Measurements from ENCODE around the gene RNF144B. TPM values are rescaled to one million over a fixed set of nuclear protein-coding genes. Genes with fewer than 3 reads are reported as not detected.
A peak's percentile ranks its signal among the peaks of the same experiment; 100 is the strongest.

The RNF144B gene
- total RNA-seq, 1 experiment from 2014 or later, result 8.2 TPM

DNA sequence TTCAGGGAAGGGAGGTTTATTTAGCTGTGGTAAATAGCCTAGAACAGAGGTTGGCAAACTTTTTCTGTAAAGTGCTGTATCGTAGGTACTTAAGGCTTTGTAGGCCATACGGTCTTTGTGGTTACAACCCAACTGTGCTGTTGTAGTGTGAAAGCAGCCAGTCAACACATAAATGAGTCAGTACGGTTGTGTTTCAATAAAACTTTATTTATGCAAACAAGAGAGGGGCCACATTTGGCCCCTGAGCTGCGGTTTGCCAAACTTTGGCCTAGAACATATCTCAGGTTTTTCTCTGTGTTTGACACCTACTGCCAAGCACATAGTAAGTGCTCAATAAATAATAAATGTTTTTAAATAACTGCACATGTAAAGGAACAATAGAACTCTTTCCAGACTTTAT is 102.2 kb downstream of the RNF144B start (continued):
- TF ChIP-seq, protein P1, sequence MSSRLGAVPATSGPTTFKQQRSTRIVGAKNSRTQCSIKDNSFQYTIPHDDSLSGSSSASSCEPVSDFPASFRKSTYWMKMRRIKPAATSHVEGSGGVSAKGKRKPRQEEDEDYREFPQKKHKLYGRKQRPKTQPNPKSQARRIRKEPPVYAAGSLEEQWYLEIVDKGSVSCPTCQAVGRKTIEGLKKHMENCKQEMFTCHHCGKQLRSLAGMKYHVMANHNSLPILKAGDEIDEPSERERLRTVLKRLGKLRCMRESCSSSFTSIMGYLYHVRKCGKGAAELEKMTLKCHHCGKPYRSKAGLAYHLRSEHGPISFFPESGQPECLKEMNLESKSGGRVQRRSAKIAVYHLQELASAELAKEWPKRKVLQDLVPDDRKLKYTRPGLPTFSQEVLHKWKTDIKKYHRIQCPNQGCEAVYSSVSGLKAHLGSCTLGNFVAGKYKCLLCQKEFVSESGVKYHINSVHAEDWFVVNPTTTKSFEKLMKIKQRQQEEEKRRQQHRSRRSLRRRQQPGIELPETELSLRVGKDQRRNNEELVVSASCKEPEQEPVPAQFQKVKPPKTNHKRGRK (CRISPR knock-in tag; IDR thresholded peaks at IDR 0.05; ENCODE audit: borderline replicate concordance), result no peak
- TF ChIP-seq, protein P2, sequence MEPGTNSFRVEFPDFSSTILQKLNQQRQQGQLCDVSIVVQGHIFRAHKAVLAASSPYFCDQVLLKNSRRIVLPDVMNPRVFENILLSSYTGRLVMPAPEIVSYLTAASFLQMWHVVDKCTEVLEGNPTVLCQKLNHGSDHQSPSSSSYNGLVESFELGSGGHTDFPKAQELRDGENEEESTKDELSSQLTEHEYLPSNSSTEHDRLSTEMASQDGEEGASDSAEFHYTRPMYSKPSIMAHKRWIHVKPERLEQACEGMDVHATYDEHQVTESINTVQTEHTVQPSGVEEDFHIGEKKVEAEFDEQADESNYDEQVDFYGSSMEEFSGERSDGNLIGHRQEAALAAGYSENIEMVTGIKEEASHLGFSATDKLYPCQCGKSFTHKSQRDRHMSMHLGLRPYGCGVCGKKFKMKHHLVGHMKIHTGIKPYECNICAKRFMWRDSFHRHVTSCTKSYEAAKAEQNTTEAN (CRISPR knock-in tag; IDR thresholded peaks at IDR 0.05), result no peak
- TF ChIP-seq, protein P3, sequence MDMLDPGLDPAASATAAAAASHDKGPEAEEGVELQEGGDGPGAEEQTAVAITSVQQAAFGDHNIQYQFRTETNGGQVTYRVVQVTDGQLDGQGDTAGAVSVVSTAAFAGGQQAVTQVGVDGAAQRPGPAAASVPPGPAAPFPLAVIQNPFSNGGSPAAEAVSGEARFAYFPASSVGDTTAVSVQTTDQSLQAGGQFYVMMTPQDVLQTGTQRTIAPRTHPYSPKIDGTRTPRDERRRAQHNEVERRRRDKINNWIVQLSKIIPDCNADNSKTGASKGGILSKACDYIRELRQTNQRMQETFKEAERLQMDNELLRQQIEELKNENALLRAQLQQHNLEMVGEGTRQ (CRISPR knock-in tag; IDR thresholded peaks at IDR 0.05), result no peak
- TF ChIP-seq, protein P4, sequence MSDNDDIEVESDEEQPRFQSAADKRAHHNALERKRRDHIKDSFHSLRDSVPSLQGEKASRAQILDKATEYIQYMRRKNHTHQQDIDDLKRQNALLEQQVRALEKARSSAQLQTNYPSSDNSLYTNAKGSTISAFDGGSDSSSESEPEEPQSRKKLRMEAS (CRISPR knock-in tag; IDR thresholded peaks at IDR 0.05), result no peak
- TF ChIP-seq ATF1 (CRISPR knock-in tag; IDR thresholded peaks at IDR 0.05), result no peak

DNA sequence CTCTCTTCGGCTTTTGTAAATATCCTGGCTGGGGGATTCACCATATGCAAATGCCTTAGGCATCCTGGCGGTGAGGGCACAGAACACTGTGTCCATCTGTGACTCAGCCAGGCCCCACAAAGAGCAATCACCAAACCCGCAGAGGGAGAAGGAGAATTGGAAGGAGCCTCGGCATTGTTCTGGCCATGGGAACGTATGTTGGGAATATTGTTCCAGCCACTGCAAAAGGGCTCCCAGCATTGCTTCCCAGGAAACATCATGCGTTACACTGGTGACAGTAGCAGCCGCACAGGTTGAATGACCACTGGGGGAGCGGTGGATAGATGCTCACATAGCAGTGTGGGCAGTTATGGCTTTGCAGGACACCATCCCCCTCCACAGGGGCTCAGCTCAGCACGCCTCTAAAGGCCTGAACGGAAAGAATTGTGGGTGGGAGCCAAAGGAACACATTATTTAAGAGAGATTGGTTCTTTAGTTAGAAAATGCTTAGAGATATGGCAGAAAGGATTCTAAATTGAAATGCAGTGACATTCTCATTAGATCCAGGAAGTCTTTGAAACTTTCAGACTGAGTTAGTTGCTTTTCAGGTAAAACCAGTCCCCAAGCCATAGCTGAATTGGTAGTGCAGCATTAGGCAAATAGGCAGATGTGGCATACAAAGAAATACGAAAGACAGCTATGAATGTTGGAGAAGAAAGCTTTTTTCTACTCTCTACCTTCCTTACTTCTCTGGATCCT is 104.3 kb downstream of the RNF144B start:
- ChIA-PET POLR2A (no interaction called here), CTCF (no interaction called here)
- no peaks in the 10 kb centered on the region for H3K9me3 Mint-ChIP-seq
- ATAC-seq (peak; percentile 84), DNase-seq (ENCODE audit: low spot score) (no peak)
- peaks cover 30% of the 10 kb centered on the region for H3K4me1 Mint-ChIP-seq
- no peak overlapping the region for H3K4me3 Mint-ChIP-seq
- no peak for TF ChIP-seq ZNF317 (CRISPR knock-in tag; IDR thresholded peaks at IDR 0.05; ENCODE audit: borderline replicate concordance, low read depth)
- H3K27me3 Mint-ChIP-seq (ENCODE audit: low read depth), result no peaks in the 10 kb centered on the region; the same call in 1 of the 2 replicates
- no peaks in the 10 kb centered on the region for H3K36me3 Mint-ChIP-seq
- H3K27ac Mint-ChIP-seq, result no peak overlapping the region

DNA sequence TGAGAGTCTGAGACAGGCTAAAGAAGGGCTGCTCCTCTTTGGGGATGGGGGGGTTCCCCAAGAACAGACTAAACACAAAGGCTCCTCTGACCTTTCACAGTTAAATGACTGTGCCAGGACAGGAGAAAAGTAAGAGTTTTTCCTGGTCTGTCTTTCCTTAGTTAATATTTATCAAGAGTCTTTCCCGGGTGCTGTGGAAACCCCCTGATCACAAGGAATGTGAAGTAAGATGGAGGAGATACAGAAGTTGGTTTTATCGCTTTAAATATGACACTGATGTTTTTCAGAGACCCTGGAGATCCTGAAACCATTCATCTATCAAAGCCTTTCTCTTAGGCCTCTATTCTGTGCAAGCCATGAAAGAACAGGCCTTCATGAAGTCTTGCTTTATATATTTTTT is 105.8 kb downstream of the RNF144B start:
- ChIA-PET POLR2A (no interaction called here), CTCF (no interaction called here)
- ATAC-seq, result no peak
- no peaks in the 10 kb centered on the region; the same call in 1 of the 2 replicates for H3K27me3 Mint-ChIP-seq (ENCODE audit: low read depth)
- no peak overlapping the region for H3K27ac Mint-ChIP-seq
- DNase-seq (ENCODE audit: low spot score), result no peak
- no peaks in the 10 kb centered on the region for H3K36me3 Mint-ChIP-seq
- no peak overlapping the region for H3K4me3 Mint-ChIP-seq
- H3K4me1 Mint-ChIP-seq, result peaks cover 29% of the 10 kb centered on the region
- H3K9me3 Mint-ChIP-seq, result no peaks in the 10 kb centered on the region
- TF ChIP-seq ZNF423 (CRISPR knock-in tag; IDR thresholded peaks at IDR 0.05), result no peak
- TF ChIP-seq, protein P5, sequence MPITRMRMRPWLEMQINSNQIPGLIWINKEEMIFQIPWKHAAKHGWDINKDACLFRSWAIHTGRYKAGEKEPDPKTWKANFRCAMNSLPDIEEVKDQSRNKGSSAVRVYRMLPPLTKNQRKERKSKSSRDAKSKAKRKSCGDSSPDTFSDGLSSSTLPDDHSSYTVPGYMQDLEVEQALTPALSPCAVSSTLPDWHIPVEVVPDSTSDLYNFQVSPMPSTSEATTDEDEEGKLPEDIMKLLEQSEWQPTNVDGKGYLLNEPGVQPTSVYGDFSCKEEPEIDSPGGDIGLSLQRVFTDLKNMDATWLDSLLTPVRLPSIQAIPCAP (CRISPR knock-in tag; IDR thresholded peaks at IDR 0.05), result no peak
- TF ChIP-seq, protein P2 (CRISPR knock-in tag; IDR thresholded peaks at IDR 0.05), result no peak
- TF ChIP-seq NR3C1 (CRISPR knock-in tag; conservative IDR thresholded peaks at IDR 0.05; ENCODE audit: low read depth), result no peak
- TF ChIP-seq, protein P6, sequence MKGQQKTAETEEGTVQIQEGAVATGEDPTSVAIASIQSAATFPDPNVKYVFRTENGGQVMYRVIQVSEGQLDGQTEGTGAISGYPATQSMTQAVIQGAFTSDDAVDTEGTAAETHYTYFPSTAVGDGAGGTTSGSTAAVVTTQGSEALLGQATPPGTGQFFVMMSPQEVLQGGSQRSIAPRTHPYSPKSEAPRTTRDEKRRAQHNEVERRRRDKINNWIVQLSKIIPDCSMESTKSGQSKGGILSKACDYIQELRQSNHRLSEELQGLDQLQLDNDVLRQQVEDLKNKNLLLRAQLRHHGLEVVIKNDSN (CRISPR knock-in tag; IDR thresholded peaks at IDR 0.05), result no peak
- TF ChIP-seq, protein P7, sequence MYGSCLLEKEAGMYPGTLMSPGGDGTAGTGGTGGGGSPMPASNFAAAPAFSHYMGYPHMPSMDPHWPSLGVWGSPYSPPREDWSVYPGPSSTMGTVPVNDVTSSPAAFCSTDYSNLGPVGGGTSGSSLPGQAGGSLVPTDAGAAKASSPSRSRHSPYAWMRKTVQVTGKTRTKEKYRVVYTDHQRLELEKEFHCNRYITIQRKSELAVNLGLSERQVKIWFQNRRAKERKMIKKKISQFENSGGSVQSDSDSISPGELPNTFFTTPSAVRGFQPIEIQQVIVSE (CRISPR knock-in tag; IDR thresholded peaks at IDR 0.05; ENCODE audit: borderline replicate concordance), result no peak
- no peak for TF ChIP-seq JUN (CRISPR knock-in tag; IDR thresholded peaks at IDR 0.05)

Measured in WTC11 (cell line).